ENCODE results near the gene RHBDD1.

DNA sequence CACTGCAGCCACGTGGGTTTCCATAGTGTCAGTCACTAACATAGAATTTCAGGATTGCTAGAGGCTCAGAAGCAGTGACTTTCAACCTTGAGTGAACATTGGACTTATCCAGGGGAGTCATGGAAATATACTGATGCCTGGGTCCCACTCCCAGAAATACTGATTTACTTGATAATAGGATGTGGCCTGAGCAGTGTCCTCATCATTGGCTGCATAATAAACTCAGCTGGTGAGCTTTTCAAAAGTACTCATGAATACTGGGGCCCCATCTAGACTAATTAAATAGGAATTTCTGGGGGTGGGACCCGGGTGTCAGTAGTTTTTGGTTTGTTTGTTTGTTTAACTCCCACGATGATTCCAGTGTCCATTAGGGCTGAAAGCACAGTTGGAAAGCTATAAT, 186.8 kb downstream of the RHBDD1 start:
- TF ChIP-seq, protein P1, sequence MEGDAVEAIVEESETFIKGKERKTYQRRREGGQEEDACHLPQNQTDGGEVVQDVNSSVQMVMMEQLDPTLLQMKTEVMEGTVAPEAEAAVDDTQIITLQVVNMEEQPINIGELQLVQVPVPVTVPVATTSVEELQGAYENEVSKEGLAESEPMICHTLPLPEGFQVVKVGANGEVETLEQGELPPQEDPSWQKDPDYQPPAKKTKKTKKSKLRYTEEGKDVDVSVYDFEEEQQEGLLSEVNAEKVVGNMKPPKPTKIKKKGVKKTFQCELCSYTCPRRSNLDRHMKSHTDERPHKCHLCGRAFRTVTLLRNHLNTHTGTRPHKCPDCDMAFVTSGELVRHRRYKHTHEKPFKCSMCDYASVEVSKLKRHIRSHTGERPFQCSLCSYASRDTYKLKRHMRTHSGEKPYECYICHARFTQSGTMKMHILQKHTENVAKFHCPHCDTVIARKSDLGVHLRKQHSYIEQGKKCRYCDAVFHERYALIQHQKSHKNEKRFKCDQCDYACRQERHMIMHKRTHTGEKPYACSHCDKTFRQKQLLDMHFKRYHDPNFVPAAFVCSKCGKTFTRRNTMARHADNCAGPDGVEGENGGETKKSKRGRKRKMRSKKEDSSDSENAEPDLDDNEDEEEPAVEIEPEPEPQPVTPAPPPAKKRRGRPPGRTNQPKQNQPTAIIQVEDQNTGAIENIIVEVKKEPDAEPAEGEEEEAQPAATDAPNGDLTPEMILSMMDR (IDR thresholded peaks at IDR 0.05), result no peak
- TF ChIP-seq POLR2A (IDR thresholded peaks at IDR 0.05), result no peak

All from heart left ventricle (tissue), 13 donors.